SK-N-MC (cell line): ENCODE data around the gene SF3A1.

ENCODE experiments used
- EZH2 ChIP-seq: fragments of 200-600 bp; sonication (generic); IDR thresholded peaks from one replicate; pipeline ENCODE4 v1.6.1; 2017; ENCODE audit warnings: antibody characterized with exemption
- FOXP2 ChIP-seq: optimal IDR thresholded peaks from 2 replicates; pipeline ENCODE3; 2011; ENCODE audit warnings: mild to moderate bottlenecking, moderate library complexity; ENCODE audit not compliant: insufficient read depth; ENCODE audit errors: extremely low read length, control extremely low read depth
- POLR2AphosphoS5 ChIP-seq: IDR thresholded peaks from 2 replicates; pipeline ENCODE4 v1.6.1; 2012; ENCODE audit warnings: mild to moderate bottlenecking, low read depth, low read length, borderline replicate concordance

GRCh38 chr22:30299322-30299721, 57.4 kb downstream of the SF3A1 start:
- TF ChIP-seq POLR2AphosphoS5, result no peak
- no peak for TF ChIP-seq EZH2
- no peak for TF ChIP-seq FOXP2
